Heart left ventricle (tissue), 16 donors: ENCODE results near the gene SAMD4B. TPM values are rescaled to one million over a fixed set of nuclear protein-coding genes. Genes with fewer than 3 reads are reported as not detected.

Source experiments
- ATAC-seq, 4 donors: fragments of 200-7000 bp; cut with Tn5 transposase; one replicate each; pipeline ENCODE4 v1.9.1; 2020 to 2022; ENCODE audit warnings: moderate library complexity in 4 of 4, mild to moderate bottlenecking in 3 of 4, moderate number of reproducible peaks in 1 of 4
- DNase-seq, 5 donors: peaks; one replicate each; pipeline ENCODE4 v3.0.0-alpha.2; 2020
- H3K27ac ChIP-seq, 12 donors: fragments of 200-600 bp; sonication (generic) in 4 of 12; one replicate each; pipeline versions ENCODE4 v1.5.0 to v1.8.0; 2016 to 2022; ENCODE audit warnings: mild to moderate bottlenecking in 2 of 12
- H3K27me3 ChIP-seq, 9 donors: fragments of 200-600 bp; sonication (generic) in 2 of 9; one replicate each; pipeline versions ENCODE4 v1.5.1 to v1.8.0; 2016 to 2022; ENCODE audit warnings: mild to moderate bottlenecking in 3 of 9
- H3K36me3 ChIP-seq, 9 donors: fragments of 200-600 bp; sonication (generic) in 2 of 9; one replicate each; pipeline versions ENCODE4 v1.5.0 to v1.8.0; 2018 to 2022; ENCODE audit warnings: mild to moderate bottlenecking in 2 of 9
- H3K4me1 ChIP-seq, 12 donors: fragments of 200-600 bp; sonication (generic) in 4 of 12; one replicate each; pipeline versions ENCODE4 v1.5.0 to v1.8.0; 2016 to 2022; ENCODE audit warnings: mild to moderate bottlenecking in 3 of 12
- H3K4me3 ChIP-seq, 12 donors: fragments of 200-600 bp; sonication (generic) in 4 of 12; one replicate each; pipeline versions ENCODE4 v1.5.0 to v1.8.0; 2017 to 2022; ENCODE audit warnings: mild to moderate bottlenecking in 9 of 12, moderate library complexity in 4 of 12
- H3K9me3 ChIP-seq, 12 donors: fragments of 200-600 bp; sonication (generic) in 4 of 12; one replicate each; pipeline versions ENCODE4 v1.5.0 to v1.8.0; 2016 to 2022; ENCODE audit warnings: mild to moderate bottlenecking in 1 of 12
- POLR2A ChIP-seq, 2 donors: fragments of 450-650 bp; IDR thresholded peaks; one replicate each; pipeline ENCODE4 v1.6.1; 2017; ENCODE audit warnings: antibody characterized with exemption in 2 of 2, mild to moderate bottlenecking in 2 of 2, moderate library complexity in 2 of 2
- WGBS, 4 donors: extraction: QIAGEN DNeasy Blood & Tissue Kit in 2 of 4; methylation state at CpG; one replicate each; pipeline versions ENCODE4 v1.1.5 to v1.1.7; 2013 to 2018; 5-methylcytosine and 5-hydroxymethylcytosine counted together
- intact Hi-C, 10 donors: fragments of 100-400 bp; cut with DNase I; formaldehyde crosslinking; loops; one replicate each; pipeline versions ENCODE4 v1.11.1 to v1.14.2; 2022
- polyA plus RNA-seq, 2 donors: library from polyadenylated mRNA; stranded (reverse); fragments of 200-250 nt; gene quantifications; one replicate each; pipeline ENCODE4 v1.2.3, GENCODE V29; 2013
- total RNA-seq, 9 donors: library from RNA; depleted of rRNA in 2 of 9; stranded (reverse); fragments of >200 nt in 2 of 9; fragmentation: NEBNext Ultra II Directional in 3 of 9; extraction: Animal tissue kit (Norgen Biotek cat#: 25700) in 3 of 9; gene quantifications; one replicate each; pipeline versions ENCODE4 v1.1.0 to v1.2.4, GENCODE V29; 2016 to 2023
- TF ChIP-seq, protein P1 (sequence below), 12 donors: fragments of 200-600 bp; sonication (generic) in 4 of 12; IDR thresholded peaks; one replicate each; pipeline versions ENCODE4 v1.5.0 to v1.8.0; 2018 to 2022; ENCODE audit warnings: antibody characterized with exemption in 12 of 12, mild to moderate bottlenecking in 5 of 12
- donor health status: ischemic (EF 13 %, LVEDD 7.1; RV severe dilation, severe dysfunction).
- donor health status: healthy with polysubstance abuse.
- donor health status: DM: no; HTN: yes; CAD: no.
- donor health status: DM: no; HTN: no; CAD: no.
- donor health status: ischemic (EF 25% LVEDD 6.9; RV normal size, moderate dysfunction).
- donor health status: ischemic (EF 25% LVEDD 5.7; RV mildly dilated, moderate dysfunction).
- donor health status: healthy.
- donor health status: DM: yes; HTN: yes; CAD: no.
- donor health status: ischemic (EF 35%, LVEDD 5.7; RV mildly dilated, moderate dysfunction).
- donor health status: nonischemic (EF 11% LVEDD 7.7; RV severe dilation, severe dysfunction).
- donor health status: DM: yes; HTN: yes; CAD: no.
- donor health status: PGD.
- donor health status: ischemic (EF 29% LVEDD 5.4; RV normal size, mild dysfunction).
- donor health status: nonischemic (EF 23%, LVEDD 6.1; RV moderate dilation, normal function).

The SAMD4B gene
- total and polyA plus RNA-seq, 11 donors = 34.9 to 101 (median 54.4) TPM

DNA sequence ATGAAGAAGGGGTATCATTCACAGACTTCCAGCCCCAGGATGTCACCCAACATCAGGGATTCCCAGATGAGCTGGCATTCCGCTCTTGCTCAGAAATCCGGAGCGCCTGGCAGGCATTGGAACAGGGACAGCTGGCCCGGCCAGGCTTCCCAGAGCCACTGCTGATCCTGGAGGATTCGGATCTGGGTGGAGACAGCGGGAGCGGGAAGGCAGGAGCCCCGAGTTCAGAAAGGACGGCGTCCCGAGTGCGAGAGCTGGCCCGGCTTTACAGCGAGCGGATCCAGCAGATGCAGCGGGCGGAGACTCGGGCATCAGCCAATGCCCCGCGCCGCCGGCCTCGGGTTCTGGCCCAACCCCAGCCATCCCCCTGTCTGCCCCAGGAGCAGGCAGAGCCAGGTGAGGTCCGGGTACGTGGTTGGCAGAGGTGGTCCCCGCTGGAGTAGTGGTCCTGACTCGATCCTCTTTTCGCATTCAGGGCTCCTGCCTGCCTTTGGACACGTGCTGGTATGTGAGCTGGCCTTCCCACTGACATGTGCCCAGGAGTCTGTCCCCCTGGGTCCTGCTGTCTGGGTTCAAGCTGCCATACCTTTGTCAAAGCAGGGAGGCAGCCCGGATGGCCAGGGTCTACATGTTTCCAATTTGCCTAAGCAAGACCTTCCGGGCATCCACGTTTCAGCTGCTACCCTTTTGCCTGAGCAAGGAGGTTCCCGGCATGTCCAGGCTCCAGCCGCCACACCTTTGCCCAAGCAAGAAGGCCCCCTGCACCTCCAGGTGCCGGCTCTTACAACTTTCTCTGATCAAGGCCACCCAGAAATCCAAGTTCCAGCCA, 81.3 kb downstream of the SAMD4B start:
- WGBS, 4 donors = 88 to 90% (median 89%) methylated on average over 22 to 35 of the region's 35 CpGs
- TF ChIP-seq POLR2A (IDR thresholded peaks at IDR 0.05) = no peak
- TF ChIP-seq, protein P1, sequence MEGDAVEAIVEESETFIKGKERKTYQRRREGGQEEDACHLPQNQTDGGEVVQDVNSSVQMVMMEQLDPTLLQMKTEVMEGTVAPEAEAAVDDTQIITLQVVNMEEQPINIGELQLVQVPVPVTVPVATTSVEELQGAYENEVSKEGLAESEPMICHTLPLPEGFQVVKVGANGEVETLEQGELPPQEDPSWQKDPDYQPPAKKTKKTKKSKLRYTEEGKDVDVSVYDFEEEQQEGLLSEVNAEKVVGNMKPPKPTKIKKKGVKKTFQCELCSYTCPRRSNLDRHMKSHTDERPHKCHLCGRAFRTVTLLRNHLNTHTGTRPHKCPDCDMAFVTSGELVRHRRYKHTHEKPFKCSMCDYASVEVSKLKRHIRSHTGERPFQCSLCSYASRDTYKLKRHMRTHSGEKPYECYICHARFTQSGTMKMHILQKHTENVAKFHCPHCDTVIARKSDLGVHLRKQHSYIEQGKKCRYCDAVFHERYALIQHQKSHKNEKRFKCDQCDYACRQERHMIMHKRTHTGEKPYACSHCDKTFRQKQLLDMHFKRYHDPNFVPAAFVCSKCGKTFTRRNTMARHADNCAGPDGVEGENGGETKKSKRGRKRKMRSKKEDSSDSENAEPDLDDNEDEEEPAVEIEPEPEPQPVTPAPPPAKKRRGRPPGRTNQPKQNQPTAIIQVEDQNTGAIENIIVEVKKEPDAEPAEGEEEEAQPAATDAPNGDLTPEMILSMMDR (IDR thresholded peaks at IDR 0.05) = no peak
- H3K36me3 ChIP-seq = peaks cover 0 to 65% (median 44%) of the 10 kb centered on the region in 9 donors

DNA sequence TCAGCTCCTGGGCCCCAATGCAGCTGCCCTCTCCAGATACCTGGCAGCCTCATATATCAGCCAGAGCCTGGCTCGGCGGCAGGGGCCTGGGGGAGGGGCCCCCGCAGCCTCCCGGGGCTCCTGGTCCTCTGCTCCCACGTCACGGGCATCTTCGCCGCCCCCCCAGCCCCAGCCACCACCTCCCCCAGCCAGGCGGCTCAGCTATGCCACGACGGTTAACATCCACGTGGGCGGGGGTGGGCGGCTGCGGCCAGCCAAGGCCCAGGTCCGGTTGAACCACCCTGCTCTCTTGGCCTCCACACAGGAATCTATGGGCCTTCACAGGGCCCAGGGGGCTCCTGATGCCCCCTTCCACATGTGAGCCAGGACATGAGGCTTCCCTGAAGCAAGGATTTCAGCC, 82.7 kb downstream of the SAMD4B start:
- peaks cover 9 to 21% (median 15%) of the 10 kb centered on the region in 12 donors for H3K4me1 ChIP-seq
- no peak for ATAC-seq
- TF ChIP-seq, protein P1 (IDR thresholded peaks at IDR 0.05) = no peak
- TF ChIP-seq POLR2A (IDR thresholded peaks at IDR 0.05) = no peak
- peak in 1 of 5 donors; percentile 49 for DNase-seq
- no peaks in the 10 kb centered on the region for H3K9me3 ChIP-seq
- no peak overlapping the region for H3K27ac ChIP-seq
- peaks cover 0 to 50% (median 30%) of the 10 kb centered on the region in 9 donors for H3K36me3 ChIP-seq
- H3K27me3 ChIP-seq = no peaks in the 10 kb centered on the region
- WGBS, 4 donors = 78 to 86% (median 82%) methylated on average over 15 to 16 of the region's 16 CpGs
- no peak overlapping the region for H3K4me3 ChIP-seq
- intact Hi-C loops = no loop called here

More for the DNA sequence above, 81.3 kb downstream of the SAMD4B start:
- no peak for ATAC-seq
- Histone ChIP-seq H3K4me1 (peaks cover 1 to 10% (median 6%) of the 10 kb centered on the region in 12 donors), H3K27ac (no peak overlapping the region), H3K27me3 (no peaks in the 10 kb centered on the region), H3K4me3 (no peak overlapping the region), H3K9me3 (no peaks in the 10 kb centered on the region)
- DNase-seq = peak in 1 of 5 donors; percentile 53
- intact Hi-C loops = no loop called here

DNA sequence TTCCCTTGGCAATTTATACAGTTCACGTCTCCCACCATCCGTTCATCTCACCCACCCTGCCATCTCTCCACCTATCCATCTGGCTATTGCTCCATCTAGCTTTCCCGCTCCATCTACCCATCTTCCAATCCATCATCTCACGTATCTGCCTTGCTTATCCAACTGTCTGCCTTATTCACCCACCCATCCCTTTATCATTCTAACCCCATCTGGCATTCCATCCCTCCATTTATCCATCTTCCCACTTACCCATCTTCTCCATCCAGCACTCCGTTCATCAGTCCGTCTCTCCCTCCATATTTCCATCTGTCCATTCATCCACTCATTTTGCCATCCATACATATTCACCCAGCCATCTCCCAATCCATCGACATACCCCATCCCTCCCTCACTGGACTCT, 83.5 kb downstream of the SAMD4B start:
- H3K27me3 ChIP-seq = no peaks in the 10 kb centered on the region
- no peak for ATAC-seq
- H3K27ac ChIP-seq = no peak overlapping the region
- peaks cover 0 to 42% (median 22%) of the 10 kb centered on the region in 9 donors for H3K36me3 ChIP-seq
- no peaks in the 10 kb centered on the region for H3K9me3 ChIP-seq
- TF ChIP-seq, protein P1 (IDR thresholded peaks at IDR 0.05) = no peak
- TF ChIP-seq POLR2A (IDR thresholded peaks at IDR 0.05) = no peak
- no peak for DNase-seq
- WGBS, 4 donors = 85 to 95% (median 90%) methylated on average over 7 of the region's 7 CpGs
- no peak overlapping the region for H3K4me3 ChIP-seq
- H3K4me1 ChIP-seq = peaks cover 9 to 22% (median 17%) of the 10 kb centered on the region in 12 donors
- intact Hi-C loops = no loop called here

DNA sequence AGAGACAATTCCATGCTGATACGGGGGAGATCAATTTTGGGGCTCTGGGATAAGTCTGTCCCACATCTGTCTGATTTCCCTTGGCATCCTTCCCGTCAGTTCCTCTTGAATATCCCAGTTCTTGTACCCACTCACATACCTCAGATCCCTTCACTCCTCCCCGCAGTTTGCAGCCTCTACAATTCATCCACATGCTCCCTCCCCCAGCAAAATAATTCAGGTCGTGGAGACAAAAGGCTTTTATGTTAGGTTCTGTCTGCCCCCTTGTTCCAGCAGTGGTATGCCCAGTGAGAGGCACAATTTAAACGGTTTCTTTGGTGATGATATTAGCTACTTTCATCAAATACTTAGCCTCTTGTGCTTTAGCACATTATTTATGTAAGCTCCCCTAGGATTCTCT, 83.9 kb downstream of the SAMD4B start:
- no peaks in the 10 kb centered on the region for H3K27me3 ChIP-seq
- no peak overlapping the region for H3K27ac ChIP-seq
- ATAC-seq (no peak), DNase-seq (no peak)
- intact Hi-C loops = no loop called here
- no peak overlapping the region for H3K4me3 ChIP-seq
- 67 to 77% (median 70%) methylated on average over 5 of the region's 5 CpGs for WGBS, 4 donors
- peaks cover 9 to 24% (median 17%) of the 10 kb centered on the region in 12 donors for H3K4me1 ChIP-seq
- H3K36me3 ChIP-seq = peaks cover 0 to 38% (median 20%) of the 10 kb centered on the region in 9 donors
- H3K9me3 ChIP-seq = no peaks in the 10 kb centered on the region
- TF ChIP-seq, protein P1 (IDR thresholded peaks at IDR 0.05) = no peak
- no peak for TF ChIP-seq POLR2A (IDR thresholded peaks at IDR 0.05)
